ENCODE measurements around the gene FMNL2. TPM values are rescaled to one million over a fixed set of nuclear protein-coding genes. Genes with fewer than 3 reads are reported as not detected.
A peak's percentile ranks its signal among the peaks of the same experiment; 100 is the strongest.

The FMNL2 gene
- total RNA-seq, 4 donors from 2014 or later, result 25.2 to 35.0 (median 27.4) TPM

- 71% methylated on average over 3 of the region's 3 CpGs for WGBS, 2 donors (ENCODE audit: low coverage in 1 of 2)
- Histone ChIP-seq H3K4me3 (no peak overlapping the region), H3K27me3 (no peaks in the 10 kb centered on the region), H3K27ac (no peak overlapping the region), H3K9me3 (no peaks in the 10 kb centered on the region), H3K4me1 (peaks cover 2 to 41% (median 9%) of the 10 kb centered on the region in 3 donors), H3K36me3 (no peaks in the 10 kb centered on the region)
- TF ChIP-seq POLR2AphosphoS5 (IDR thresholded peaks at IDR 0.05), result no peak
- TF ChIP-seq, protein P1, sequence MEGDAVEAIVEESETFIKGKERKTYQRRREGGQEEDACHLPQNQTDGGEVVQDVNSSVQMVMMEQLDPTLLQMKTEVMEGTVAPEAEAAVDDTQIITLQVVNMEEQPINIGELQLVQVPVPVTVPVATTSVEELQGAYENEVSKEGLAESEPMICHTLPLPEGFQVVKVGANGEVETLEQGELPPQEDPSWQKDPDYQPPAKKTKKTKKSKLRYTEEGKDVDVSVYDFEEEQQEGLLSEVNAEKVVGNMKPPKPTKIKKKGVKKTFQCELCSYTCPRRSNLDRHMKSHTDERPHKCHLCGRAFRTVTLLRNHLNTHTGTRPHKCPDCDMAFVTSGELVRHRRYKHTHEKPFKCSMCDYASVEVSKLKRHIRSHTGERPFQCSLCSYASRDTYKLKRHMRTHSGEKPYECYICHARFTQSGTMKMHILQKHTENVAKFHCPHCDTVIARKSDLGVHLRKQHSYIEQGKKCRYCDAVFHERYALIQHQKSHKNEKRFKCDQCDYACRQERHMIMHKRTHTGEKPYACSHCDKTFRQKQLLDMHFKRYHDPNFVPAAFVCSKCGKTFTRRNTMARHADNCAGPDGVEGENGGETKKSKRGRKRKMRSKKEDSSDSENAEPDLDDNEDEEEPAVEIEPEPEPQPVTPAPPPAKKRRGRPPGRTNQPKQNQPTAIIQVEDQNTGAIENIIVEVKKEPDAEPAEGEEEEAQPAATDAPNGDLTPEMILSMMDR (IDR thresholded peaks at IDR 0.05), result no peak
- no peak for TF ChIP-seq POLR2A (IDR thresholded peaks at IDR 0.05)
- TF ChIP-seq EP300 (IDR thresholded peaks at IDR 0.05), result no peak
- ATAC-seq, result no peak
These were observed 162.6 kb downstream of the FMNL2 start for GRCh38 chr2:152497481-152498052.

GRCh38 chr2:152499331-152499816 lies 164.4 kb downstream of the FMNL2 start:
- peaks cover 2 to 29% (median 9%) of the 10 kb centered on the region in 3 donors for H3K4me1 ChIP-seq
- no peak for ATAC-seq
- WGBS, 2 donors (ENCODE audit: low coverage in 1 of 2), result 86 to 89% methylated on average over 3 of the region's 3 CpGs

DNA sequence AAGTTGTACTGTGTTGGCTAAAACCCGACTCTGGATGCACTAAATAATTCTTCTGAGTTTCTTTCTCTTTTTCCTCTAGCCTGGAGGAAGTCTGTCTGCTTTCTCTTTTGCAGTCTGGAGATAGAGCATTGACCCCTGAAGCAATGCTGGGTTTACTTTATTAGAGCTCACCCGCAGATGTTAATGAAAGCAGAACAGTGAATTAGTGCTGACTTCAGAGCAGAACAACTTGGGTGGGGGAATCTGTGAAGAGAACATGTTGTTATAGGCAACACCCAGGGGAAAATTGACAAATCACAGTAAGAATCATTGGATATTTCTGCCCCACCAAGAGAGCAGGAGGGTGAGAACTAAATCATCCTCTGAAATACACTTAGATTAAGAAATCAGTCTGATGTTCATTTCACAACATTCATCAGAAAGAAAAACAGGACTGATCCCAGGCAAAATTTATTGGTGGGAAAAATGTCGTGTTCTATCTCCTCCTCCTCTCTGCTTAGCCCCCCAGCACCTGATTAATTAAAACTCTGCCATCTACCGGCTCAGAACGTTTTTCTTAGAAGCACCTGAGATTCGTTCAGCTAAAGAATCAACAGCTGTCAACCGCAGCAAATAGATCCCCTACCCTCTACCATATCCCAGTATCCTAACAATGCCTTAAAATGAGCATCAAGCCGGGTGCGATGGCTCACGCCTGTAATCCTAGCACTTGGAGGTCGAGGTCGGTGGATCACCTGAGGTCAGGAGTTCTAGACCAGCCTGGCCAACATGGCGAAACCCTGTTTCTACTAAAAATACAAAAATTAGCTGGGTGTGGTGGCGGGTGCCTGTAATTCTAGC lies 165.1 kb downstream of the FMNL2 start:
- WGBS, 2 donors (ENCODE audit: low coverage in 1 of 2), result 77 to 79% methylated on average over 13 to 14 of the region's 14 CpGs
- ATAC-seq, result peak; percentile 91
- Histone ChIP-seq H3K27ac (peak overlapping the region; percentile 1 to 76 (median 69)), H3K27me3 (no peaks in the 10 kb centered on the region), H3K4me1 (peaks cover 2 to 25% (median 9%) of the 10 kb centered on the region in 3 donors), H3K36me3 (no peaks in the 10 kb centered on the region), H3K4me3 (no peak overlapping the region), H3K9me3 (no peaks in the 10 kb centered on the region)
- TF ChIP-seq EP300 (IDR thresholded peaks at IDR 0.05) (no peak), POLR2AphosphoS5 (IDR thresholded peaks at IDR 0.05) (peak; percentile 50)

More at GRCh38 chr2:152499331-152499816, 164.4 kb downstream of the FMNL2 start:
- H3K36me3 ChIP-seq, result no peaks in the 10 kb centered on the region
- peak overlapping the region; percentile 43 to 70 (median 58) for H3K27ac ChIP-seq
- H3K9me3 ChIP-seq, result no peaks in the 10 kb centered on the region
- no peaks in the 10 kb centered on the region for H3K27me3 ChIP-seq
- H3K4me3 ChIP-seq, result no peak overlapping the region
- TF ChIP-seq, protein P1 (IDR thresholded peaks at IDR 0.05), result no peak
- no peak for TF ChIP-seq POLR2AphosphoS5 (IDR thresholded peaks at IDR 0.05)
- TF ChIP-seq EP300 (IDR thresholded peaks at IDR 0.05), result no peak
- no peak for TF ChIP-seq POLR2A (IDR thresholded peaks at IDR 0.05)

DNA sequence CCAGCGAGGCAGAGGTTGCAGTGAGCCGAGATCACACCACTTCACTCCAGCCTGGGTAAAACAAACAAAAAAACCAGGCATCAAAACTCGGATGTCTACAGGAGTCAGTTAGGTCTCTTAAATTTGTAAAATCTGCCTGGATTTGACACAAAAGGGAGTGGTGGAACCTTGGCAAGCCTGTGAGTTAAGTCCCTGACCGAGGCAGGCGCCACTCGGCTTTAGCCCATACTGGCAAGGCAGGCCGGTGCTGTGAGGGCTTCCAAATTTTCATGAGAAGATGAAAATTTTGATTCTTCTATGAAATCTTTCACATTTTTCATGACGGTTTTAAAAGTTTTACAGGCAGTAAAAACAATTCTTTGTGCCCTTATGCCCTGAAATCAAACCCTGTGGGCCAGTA lies 165.8 kb downstream of the FMNL2 start:
- Histone ChIP-seq H3K36me3 (no peaks in the 10 kb centered on the region), H3K27ac (peak overlapping the region in 3 of 4 donors; percentile 68 to 76 (median 70)), H3K4me1 (peaks cover 2 to 25% (median 9%) of the 10 kb centered on the region in 3 donors), H3K27me3 (no peaks in the 10 kb centered on the region), H3K4me3 (no peak overlapping the region), H3K9me3 (no peaks in the 10 kb centered on the region)
- 76 to 79% methylated on average over 7 to 8 of the region's 8 CpGs for WGBS, 2 donors (ENCODE audit: low coverage in 1 of 2)
- no peak for TF ChIP-seq EP300 (IDR thresholded peaks at IDR 0.05)
- no peak for TF ChIP-seq POLR2A (IDR thresholded peaks at IDR 0.05)
- no peak for TF ChIP-seq POLR2AphosphoS5 (IDR thresholded peaks at IDR 0.05)
- TF ChIP-seq, protein P1 (IDR thresholded peaks at IDR 0.05), result no peak
- ATAC-seq, result no peak

GRCh38 chr2:152501666-152502065 lies 166.7 kb downstream of the FMNL2 start:
- H3K27me3 ChIP-seq, result no peaks in the 10 kb centered on the region
- TF ChIP-seq, protein P1 (IDR thresholded peaks at IDR 0.05), result no peak
- no peak for TF ChIP-seq POLR2A (IDR thresholded peaks at IDR 0.05)
- no peak for TF ChIP-seq EP300 (IDR thresholded peaks at IDR 0.05)
- no peak for TF ChIP-seq POLR2AphosphoS5 (IDR thresholded peaks at IDR 0.05)
- no peak for ATAC-seq
- H3K4me1 ChIP-seq, result peaks cover 2 to 25% (median 9%) of the 10 kb centered on the region in 3 donors
- WGBS, 2 donors (ENCODE audit: low coverage in 1 of 2), result 89 to 92% methylated on average over 5 of the region's 5 CpGs
- H3K9me3 ChIP-seq, result no peaks in the 10 kb centered on the region
- no peak overlapping the region for H3K4me3 ChIP-seq
- peak overlapping the region in 1 of 4 donors; percentile 68 for H3K27ac ChIP-seq
- no peaks in the 10 kb centered on the region for H3K36me3 ChIP-seq
